Measurements from ENCODE around the gene PICK1.

Gene PICK1

GRCh38 chr22:38088629-38089473 lies 31.6 kb downstream of the PICK1 start:
- H3K27me3 ChIP-seq (ENCODE audit: insufficient read depth, low read length, poor library complexity) = no peaks in the 10 kb centered on the region
- H3K79me1 ChIP-seq (ENCODE audit: low read length) = no peaks in the 10 kb centered on the region
- no peak overlapping the region for H3K4me3 ChIP-seq (ENCODE audit: low read length)
- no peaks in the 10 kb centered on the region for H3K79me2 ChIP-seq (ENCODE audit: control insufficient read depth, insufficient read depth, low read length)
- peak overlapping the region; percentile 25 for H3K4ac ChIP-seq (ENCODE audit: low read depth, low read length)
- peak overlapping the region; percentile 52 for H3K4me2 ChIP-seq (ENCODE audit: low read length)
- H2BK120ac ChIP-seq (ENCODE audit: low read depth, low read length) = peak overlapping the region; percentile 32
- H4K8ac ChIP-seq (ENCODE audit: low read depth, low read length) = no peak overlapping the region
- H4K5ac ChIP-seq (ENCODE audit: low read length) = no peak overlapping the region
- peak overlapping the region; percentile 42 for H3K56ac ChIP-seq (ENCODE audit: low read length)
- no peak overlapping the region for H3K27ac ChIP-seq (ENCODE audit: low read depth, low read length)
- H2BK15ac ChIP-seq (replicated peaks; ENCODE audit: low read depth) = no peak overlapping the region
- DNase-seq = no peak
- H2AK5ac ChIP-seq (ENCODE audit: low read length) = no peak overlapping the region
- no CpG with 5 or more reads among the region's 85 CpGs for WGBS (ENCODE audit: extremely low coverage, insufficient coverage, low lambda C conversion rate)
- no peaks in the 10 kb centered on the region for H3K4me1 ChIP-seq (ENCODE audit: control insufficient read depth, low read depth, low read length)
- H3K18ac ChIP-seq (ENCODE audit: low read length) = peak overlapping the region; percentile 57
- H2BK5ac ChIP-seq (ENCODE audit: low read length) = no peak overlapping the region
- no peak overlapping the region for H3K23ac ChIP-seq (ENCODE audit: low read length)
- H3K9ac ChIP-seq (ENCODE audit: low read length) = peak overlapping the region; percentile 59
- no peaks in the 10 kb centered on the region for H3K36me3 ChIP-seq (ENCODE audit: control insufficient read depth, insufficient read depth, low read length)

- H3K23ac ChIP-seq (ENCODE audit: low read length) = no peak overlapping the region
- peak overlapping the region; percentile 57 for H3K18ac ChIP-seq (ENCODE audit: low read length)
- peak overlapping the region; percentile 8 for H3K4me2 ChIP-seq (ENCODE audit: low read length)
- peak overlapping the region; percentile 59 for H3K9ac ChIP-seq (ENCODE audit: low read length)
- peak overlapping the region; percentile 8 for H3K56ac ChIP-seq (ENCODE audit: low read length)
- H3K4me1 ChIP-seq (ENCODE audit: control insufficient read depth, low read depth, low read length) = no peaks in the 10 kb centered on the region
- peak overlapping the region; percentile 32 for H2BK120ac ChIP-seq (ENCODE audit: low read depth, low read length)
- no peaks in the 10 kb centered on the region for H3K36me3 ChIP-seq (ENCODE audit: control insufficient read depth, insufficient read depth, low read length)
- H2BK5ac ChIP-seq (ENCODE audit: low read length) = no peak overlapping the region
- no CpG with 5 or more reads among the region's 34 CpGs for WGBS (ENCODE audit: extremely low coverage, insufficient coverage, low lambda C conversion rate)
- H3K79me1 ChIP-seq (ENCODE audit: low read length) = no peaks in the 10 kb centered on the region
- no peak overlapping the region for H4K8ac ChIP-seq (ENCODE audit: low read depth, low read length)
- no peak overlapping the region for H4K5ac ChIP-seq (ENCODE audit: low read length)
- no peak overlapping the region for H3K27ac ChIP-seq (ENCODE audit: low read depth, low read length)
- no peak overlapping the region for H3K4ac ChIP-seq (ENCODE audit: low read depth, low read length)
- H2BK15ac ChIP-seq (replicated peaks; ENCODE audit: low read depth) = no peak overlapping the region
- no peaks in the 10 kb centered on the region for H3K79me2 ChIP-seq (ENCODE audit: control insufficient read depth, insufficient read depth, low read length)
- no peaks in the 10 kb centered on the region for H3K27me3 ChIP-seq (ENCODE audit: insufficient read depth, low read length, poor library complexity)
- no peak overlapping the region for H2AK5ac ChIP-seq (ENCODE audit: low read length)
- no peak for DNase-seq
- H3K4me3 ChIP-seq (ENCODE audit: low read length) = no peak overlapping the region
Observed at GRCh38 chr22:38089474-38089851, 32.3 kb downstream of the PICK1 start.

DNA sequence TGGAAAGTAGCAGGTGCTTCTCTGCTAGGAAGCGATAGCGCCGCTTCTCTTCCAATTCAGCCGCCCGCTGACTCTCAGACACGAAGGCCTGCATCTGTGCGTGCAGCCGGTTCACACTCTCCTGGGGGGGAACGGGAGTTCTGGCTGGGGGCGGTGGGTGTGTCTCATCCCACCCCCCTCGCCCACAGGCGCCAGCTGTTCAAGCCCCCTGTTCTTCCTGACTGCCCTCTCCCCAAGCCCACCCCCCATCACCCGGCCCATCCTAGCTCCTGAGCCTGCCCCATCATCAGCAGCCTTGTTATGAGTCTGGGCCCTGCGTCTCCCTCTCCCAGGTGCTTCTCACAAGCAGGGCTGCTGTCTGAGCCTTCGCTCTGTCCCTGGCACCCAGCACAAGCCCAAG lies 39.9 kb downstream of the PICK1 start:
- H3K27ac ChIP-seq (ENCODE audit: low read depth, low read length) = no peak overlapping the region
- no peak overlapping the region for H3K4me3 ChIP-seq (ENCODE audit: low read length)

GRCh38 chr22:38097557-38098409 lies 40.6 kb downstream of the PICK1 start:
- no CpG with 5 or more reads among the region's 32 CpGs for WGBS (ENCODE audit: extremely low coverage, insufficient coverage, low lambda C conversion rate)
- no peak overlapping the region for H2AK5ac ChIP-seq (ENCODE audit: low read length)
- no peak overlapping the region for H2BK120ac ChIP-seq (ENCODE audit: low read depth, low read length)
- H3K4me3 ChIP-seq (ENCODE audit: low read length) = peak overlapping the region; percentile 30
- H3K18ac ChIP-seq (ENCODE audit: low read length) = no peak overlapping the region
- no peaks in the 10 kb centered on the region for H3K36me3 ChIP-seq (ENCODE audit: control insufficient read depth, insufficient read depth, low read length)
- H3K4ac ChIP-seq (ENCODE audit: low read depth, low read length) = no peak overlapping the region
- no peak overlapping the region for H4K5ac ChIP-seq (ENCODE audit: low read length)
- no peak overlapping the region for H2BK5ac ChIP-seq (ENCODE audit: low read length)
- DNase-seq = peak; percentile 94
- H3K56ac ChIP-seq (ENCODE audit: low read length) = peak overlapping the region; percentile 80
- H4K8ac ChIP-seq (ENCODE audit: low read depth, low read length) = no peak overlapping the region
- H3K9ac ChIP-seq (ENCODE audit: low read length) = peak overlapping the region; percentile 76
- H3K4me2 ChIP-seq (ENCODE audit: low read length) = peak overlapping the region; percentile 86
- H3K27me3 ChIP-seq (ENCODE audit: insufficient read depth, low read length, poor library complexity) = no peaks in the 10 kb centered on the region
- no peak overlapping the region for H2BK15ac ChIP-seq (replicated peaks; ENCODE audit: low read depth)
- no peaks in the 10 kb centered on the region for H3K79me1 ChIP-seq (ENCODE audit: low read length)
- no peaks in the 10 kb centered on the region for H3K4me1 ChIP-seq (ENCODE audit: control insufficient read depth, low read depth, low read length)
- H3K27ac ChIP-seq (ENCODE audit: low read depth, low read length) = no peak overlapping the region
- H3K79me2 ChIP-seq (ENCODE audit: control insufficient read depth, insufficient read depth, low read length) = no peaks in the 10 kb centered on the region
- H3K23ac ChIP-seq (ENCODE audit: low read length) = no peak overlapping the region

More for the DNA sequence above, 39.9 kb downstream of the PICK1 start:
- Histone ChIP-seq H3K4me1 (ENCODE audit: control insufficient read depth, low read depth, low read length) (no peaks in the 10 kb centered on the region), H3K27me3 (ENCODE audit: insufficient read depth, low read length, poor library complexity) (no peaks in the 10 kb centered on the region), H2AK5ac (ENCODE audit: low read length) (no peak overlapping the region), H2BK5ac (ENCODE audit: low read length) (no peak overlapping the region), H3K79me2 (ENCODE audit: control insufficient read depth, insufficient read depth, low read length) (no peaks in the 10 kb centered on the region), H2BK15ac (replicated peaks; ENCODE audit: low read depth) (no peak overlapping the region), H3K79me1 (ENCODE audit: low read length) (no peaks in the 10 kb centered on the region), H3K4ac (ENCODE audit: low read depth, low read length) (no peak overlapping the region), H2BK120ac (ENCODE audit: low read depth, low read length) (no peak overlapping the region), H4K8ac (ENCODE audit: low read depth, low read length) (no peak overlapping the region), H3K18ac (ENCODE audit: low read length) (no peak overlapping the region), H3K9ac (ENCODE audit: low read length) (peak overlapping the region; percentile 76), H3K4me2 (ENCODE audit: low read length) (peak overlapping the region; percentile 86), H4K5ac (ENCODE audit: low read length) (no peak overlapping the region), H3K23ac (ENCODE audit: low read length) (no peak overlapping the region), H3K36me3 (ENCODE audit: control insufficient read depth, insufficient read depth, low read length) (no peaks in the 10 kb centered on the region), H3K56ac (ENCODE audit: low read length) (peak overlapping the region; percentile 80)
- WGBS (ENCODE audit: extremely low coverage, insufficient coverage, low lambda C conversion rate) = no CpG with 5 or more reads among the region's 15 CpGs
- no peak for DNase-seq

- Histone ChIP-seq H3K79me2 (ENCODE audit: control insufficient read depth, insufficient read depth, low read length) (no peaks in the 10 kb centered on the region), H3K79me1 (ENCODE audit: low read length) (no peaks in the 10 kb centered on the region), H4K8ac (ENCODE audit: low read depth, low read length) (no peak overlapping the region), H3K23ac (ENCODE audit: low read length) (no peak overlapping the region), H3K4me1 (ENCODE audit: control insufficient read depth, low read depth, low read length) (no peaks in the 10 kb centered on the region), H3K36me3 (ENCODE audit: control insufficient read depth, insufficient read depth, low read length) (no peaks in the 10 kb centered on the region), H2BK5ac (ENCODE audit: low read length) (no peak overlapping the region), H2BK15ac (replicated peaks; ENCODE audit: low read depth) (no peak overlapping the region), H3K18ac (ENCODE audit: low read length) (no peak overlapping the region), H3K9ac (ENCODE audit: low read length) (no peak overlapping the region), H3K27me3 (ENCODE audit: insufficient read depth, low read length, poor library complexity) (no peaks in the 10 kb centered on the region), H3K4ac (ENCODE audit: low read depth, low read length) (no peak overlapping the region), H3K56ac (ENCODE audit: low read length) (no peak overlapping the region), H4K5ac (ENCODE audit: low read length) (no peak overlapping the region), H2BK120ac (ENCODE audit: low read depth, low read length) (no peak overlapping the region), H3K4me3 (ENCODE audit: low read length) (no peak overlapping the region), H3K27ac (ENCODE audit: low read depth, low read length) (no peak overlapping the region), H3K4me2 (ENCODE audit: low read length) (no peak overlapping the region), H2AK5ac (ENCODE audit: low read length) (no peak overlapping the region)
- DNase-seq = no peak
- no CpG with 5 or more reads among the region's 9 CpGs for WGBS (ENCODE audit: extremely low coverage, insufficient coverage, low lambda C conversion rate)
Observed at GRCh38 chr22:38098410-38099249, 41.4 kb downstream of the PICK1 start.
